Fibroblast of lung (primary cell): ENCODE results near the gene SCGB1C1. TPM values are rescaled to one million over a fixed set of nuclear protein-coding genes. Genes with fewer than 3 reads are reported as not detected.
A peak's percentile ranks its signal among the peaks of the same experiment; 100 is the strongest.
"Not testable (repeated sequence)": the region's sequence is repeated elsewhere in the genome, so short reads cannot be mapped to it uniquely, and the experiment has no call there.

Experiments used
- DNase-seq, 2 donors: peaks; one replicate each; pipeline versions ENCODE4 v3.0.0 to v3.0.0-alpha.2; 2010; ENCODE audit warnings: low read depth in 2 of 2
- H2AFZ ChIP-seq: 2 replicates; pipeline ENCODE4 v1.5.1; 2012; ENCODE audit warnings: low read length, control low read depth, inconsistent platforms
- H3K27ac ChIP-seq: 2 replicates; pipeline ENCODE4 v1.5.1; 2011; ENCODE audit warnings: low read length, control low read depth; ENCODE audit not compliant: insufficient read depth
- H3K27me3 ChIP-seq: 2 replicates; pipeline ENCODE4 v1.5.1; 2011; ENCODE audit warnings: mild to moderate bottlenecking, low read length; ENCODE audit not compliant: control insufficient read depth, insufficient read depth
- H3K36me3 ChIP-seq: 2 replicates; pipeline ENCODE4 v1.5.1; 2011; ENCODE audit warnings: low read length; ENCODE audit not compliant: control insufficient read depth, insufficient read depth
- H3K4me1 ChIP-seq: 2 replicates; pipeline ENCODE4 v1.5.1; 2011; ENCODE audit warnings: low read length; ENCODE audit not compliant: control insufficient read depth, insufficient read depth; ENCODE audit errors: extremely low read depth
- H3K4me2 ChIP-seq: 2 replicates; pipeline ENCODE4 v1.5.1; 2011; ENCODE audit warnings: low read length, control low read depth; ENCODE audit not compliant: insufficient read depth; ENCODE audit errors: extremely low read depth
- H3K4me3 ChIP-seq, 4 experiments: fragments of 200-600 bp in 1 of 4; sonication (generic) in 1 of 4; replicated peaks in 1 of 4; 2 replicates each; pipeline ENCODE4 v1.5.1; 2011 to 2016; ENCODE audit warnings: low read length in 4 of 4, low read depth in 3 of 4, mild to moderate bottlenecking in 3 of 4, control low read depth in 2 of 4, inconsistent platforms in 1 of 4, mixed read lengths in 1 of 4; ENCODE audit not compliant: insufficient read depth in 1 of 4; ENCODE audit errors: control extremely low read depth in 1 of 4
- H3K79me2 ChIP-seq: 2 replicates; pipeline ENCODE4 v1.5.1; 2012; ENCODE audit warnings: mild to moderate bottlenecking, low read length, inconsistent platforms; ENCODE audit not compliant: control insufficient read depth, insufficient read depth
- H3K9ac ChIP-seq: 2 replicates; pipeline ENCODE4 v1.5.1; 2011; ENCODE audit warnings: mild to moderate bottlenecking, low read length, control low read depth; ENCODE audit not compliant: insufficient read depth
- H3K9me3 ChIP-seq: 2 replicates; pipeline ENCODE4 v1.5.1; 2012; ENCODE audit warnings: low read depth, low read length; ENCODE audit not compliant: control insufficient read depth, insufficient read depth
- H4K20me1 ChIP-seq: 2 replicates; pipeline ENCODE4 v1.5.1; 2011; ENCODE audit warnings: low read length; ENCODE audit not compliant: control insufficient read depth, insufficient read depth; ENCODE audit errors: extremely low read depth
- EZH2 ChIP-seq: IDR thresholded peaks from 2 replicates; pipeline ENCODE4 v1.5.1; 2012; ENCODE audit warnings: low read length, control low read depth, mild to moderate bottlenecking; ENCODE audit errors: missing control alignments
- polyA plus RNA-seq, 2 donors: library from polyadenylated mRNA; depleted of rRNA in 1 of 2; stranded (reverse) in 1 of 2; unstranded in 1 of 2; fragments of >200 nt; gene quantifications; 2 replicates each; pipeline ENCODE4 v1.2.1, GENCODE V29; 2011 to 2012; ENCODE audit warnings: missing spikeins in 1 of 2
- total RNA-seq: library from RNA; depleted of rRNA; stranded (reverse); fragments of >200 nt; gene quantifications from 2 replicates; pipeline ENCODE4 v1.2.1, GENCODE V29; 2014
- TF ChIP-seq, protein P1 (sequence below), 2 donors: IDR thresholded peaks in 1 of 2; conservative IDR thresholded peaks in 1 of 2; 1 replicate in 1 of 2; 2 replicates in 1 of 2; pipeline ENCODE4 v1.5.1; 2011 to 2012; ENCODE audit warnings: low read length in 2 of 2, control low read depth in 1 of 2, inconsistent platforms in 1 of 2, low read depth in 1 of 2, mild to moderate bottlenecking in 1 of 2

SCGB1C1 gene
- total and polyA plus RNA-seq, 2 donors (not counting 1 experiment from before 2014, with no cell fraction given), result not detected

DNA sequence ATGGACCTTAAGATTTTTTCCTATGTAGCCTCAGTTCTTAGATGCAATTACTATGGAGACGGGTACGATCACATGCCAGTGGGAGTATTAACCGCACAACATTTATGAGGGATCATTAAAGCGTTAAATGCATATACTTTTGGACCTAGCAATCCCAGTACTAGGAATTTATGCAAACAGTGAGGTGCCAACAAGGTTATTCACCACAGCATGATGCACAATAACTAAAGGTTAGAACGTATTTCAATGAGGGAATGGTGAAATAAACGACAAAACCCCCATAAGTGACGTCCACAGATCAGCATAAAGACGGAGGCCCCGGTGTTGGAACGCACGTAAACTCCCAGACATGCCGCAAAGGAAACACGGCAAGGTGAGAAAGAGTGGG, 42.7 kb downstream of the SCGB1C1 start:
- peak overlapping the region; percentile 81 for H3K9ac ChIP-seq
- H3K4me2 ChIP-seq, result peak overlapping the region; percentile 99
- peak; percentile 20 to 45 for DNase-seq
- H3K79me2 ChIP-seq, result peaks cover 36% of the 10 kb centered on the region
- no peaks in the 10 kb centered on the region for H4K20me1 ChIP-seq
- peak overlapping the region; percentile 82 for H3K27ac ChIP-seq
- TF ChIP-seq EZH2, result no peak
- TF ChIP-seq, protein P1, sequence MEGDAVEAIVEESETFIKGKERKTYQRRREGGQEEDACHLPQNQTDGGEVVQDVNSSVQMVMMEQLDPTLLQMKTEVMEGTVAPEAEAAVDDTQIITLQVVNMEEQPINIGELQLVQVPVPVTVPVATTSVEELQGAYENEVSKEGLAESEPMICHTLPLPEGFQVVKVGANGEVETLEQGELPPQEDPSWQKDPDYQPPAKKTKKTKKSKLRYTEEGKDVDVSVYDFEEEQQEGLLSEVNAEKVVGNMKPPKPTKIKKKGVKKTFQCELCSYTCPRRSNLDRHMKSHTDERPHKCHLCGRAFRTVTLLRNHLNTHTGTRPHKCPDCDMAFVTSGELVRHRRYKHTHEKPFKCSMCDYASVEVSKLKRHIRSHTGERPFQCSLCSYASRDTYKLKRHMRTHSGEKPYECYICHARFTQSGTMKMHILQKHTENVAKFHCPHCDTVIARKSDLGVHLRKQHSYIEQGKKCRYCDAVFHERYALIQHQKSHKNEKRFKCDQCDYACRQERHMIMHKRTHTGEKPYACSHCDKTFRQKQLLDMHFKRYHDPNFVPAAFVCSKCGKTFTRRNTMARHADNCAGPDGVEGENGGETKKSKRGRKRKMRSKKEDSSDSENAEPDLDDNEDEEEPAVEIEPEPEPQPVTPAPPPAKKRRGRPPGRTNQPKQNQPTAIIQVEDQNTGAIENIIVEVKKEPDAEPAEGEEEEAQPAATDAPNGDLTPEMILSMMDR (conservative IDR thresholded peaks at IDR 0.05 in 1 of 2, IDR thresholded peaks at IDR 0.05 in 1 of 2; ENCODE audit: low read depth in 1 of 2, low read length in 2 of 2), result no peak
- no peaks in the 10 kb centered on the region for H3K9me3 ChIP-seq
- H2AFZ ChIP-seq, result peak overlapping the region; percentile 89
- no peaks in the 10 kb centered on the region for H3K36me3 ChIP-seq
- H3K4me1 ChIP-seq, result peaks cover 5% of the 10 kb centered on the region
- peak overlapping the region; percentile 87 to 98 (median 94) for H3K4me3 ChIP-seq
- no peaks in the 10 kb centered on the region for H3K27me3 ChIP-seq

DNA sequence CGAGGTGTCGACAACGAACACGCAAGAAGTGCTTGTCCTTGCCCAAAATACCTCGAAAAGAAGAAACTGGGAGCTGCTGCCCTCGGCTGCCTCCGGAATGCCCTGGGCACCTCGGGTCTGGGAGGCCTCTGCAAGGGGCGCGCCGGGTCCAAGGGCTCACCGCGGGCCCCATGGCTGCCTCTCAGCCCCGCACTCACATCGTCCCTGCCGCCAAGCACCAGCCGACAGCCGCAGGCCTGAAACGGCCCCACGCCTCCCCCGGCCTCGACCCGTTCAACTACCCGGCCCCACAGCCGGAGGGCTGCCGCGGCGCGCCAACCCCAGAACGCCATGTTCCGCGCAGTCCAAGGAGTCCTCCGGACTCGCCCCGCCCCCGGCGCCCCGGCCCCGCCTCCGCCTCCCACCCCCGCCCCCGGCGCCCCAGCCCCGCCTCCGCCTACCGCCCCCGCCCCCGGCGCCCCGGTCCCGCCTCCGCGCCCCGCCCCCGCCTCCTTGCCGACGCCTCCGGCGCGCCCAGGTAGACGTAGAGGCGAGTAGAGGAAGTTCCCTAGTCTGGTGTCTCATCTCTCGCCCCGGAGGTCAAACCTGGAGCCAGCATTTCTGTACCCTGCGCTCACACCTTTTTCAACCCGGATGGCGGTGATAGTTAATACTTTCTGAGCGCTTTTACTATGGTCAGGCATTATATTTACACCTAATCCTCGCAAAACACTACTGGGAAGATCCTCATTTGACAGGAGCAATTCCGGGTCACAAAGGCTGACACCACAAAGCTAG, 43.3 kb downstream of the SCGB1C1 start, which contains the start of gene SIRT3:
TSS of gene SIRT3 (minus strand) at position 346 of the 777 bp plus-strand sequence. CDS start at position 332, 14 bp downstream.
- H3K4me2 ChIP-seq, result peak within 1 kb of the TSS; percentile 99
- H3K79me2 ChIP-seq, result peaks cover 38% of the 10 kb centered on the region
- peak; percentile 67 to 70 for DNase-seq
- H3K9me3 ChIP-seq, result no peaks in the 10 kb centered on the region
- H3K36me3 ChIP-seq, result no peaks in the 10 kb centered on the region
- H2AFZ ChIP-seq, result peak within 1 kb of the TSS; percentile 89
- H3K9ac ChIP-seq, result peak within 1 kb of the TSS; percentile 98
- H3K4me1 ChIP-seq, result peaks cover 5% of the 10 kb centered on the region
- TF ChIP-seq EZH2, result no peak
- TF ChIP-seq, protein P1 (conservative IDR thresholded peaks at IDR 0.05 in 1 of 2, IDR thresholded peaks at IDR 0.05 in 1 of 2; ENCODE audit: low read depth in 1 of 2, low read length in 2 of 2), result no peak
- H3K27ac ChIP-seq, result peak within 1 kb of the TSS; percentile 93
- H3K27me3 ChIP-seq, result no peaks in the 10 kb centered on the region
- H3K4me3 ChIP-seq, result peak within 1 kb of the TSS; percentile 96 to 100 (median 97)
- no peaks in the 10 kb centered on the region for H4K20me1 ChIP-seq

DNA sequence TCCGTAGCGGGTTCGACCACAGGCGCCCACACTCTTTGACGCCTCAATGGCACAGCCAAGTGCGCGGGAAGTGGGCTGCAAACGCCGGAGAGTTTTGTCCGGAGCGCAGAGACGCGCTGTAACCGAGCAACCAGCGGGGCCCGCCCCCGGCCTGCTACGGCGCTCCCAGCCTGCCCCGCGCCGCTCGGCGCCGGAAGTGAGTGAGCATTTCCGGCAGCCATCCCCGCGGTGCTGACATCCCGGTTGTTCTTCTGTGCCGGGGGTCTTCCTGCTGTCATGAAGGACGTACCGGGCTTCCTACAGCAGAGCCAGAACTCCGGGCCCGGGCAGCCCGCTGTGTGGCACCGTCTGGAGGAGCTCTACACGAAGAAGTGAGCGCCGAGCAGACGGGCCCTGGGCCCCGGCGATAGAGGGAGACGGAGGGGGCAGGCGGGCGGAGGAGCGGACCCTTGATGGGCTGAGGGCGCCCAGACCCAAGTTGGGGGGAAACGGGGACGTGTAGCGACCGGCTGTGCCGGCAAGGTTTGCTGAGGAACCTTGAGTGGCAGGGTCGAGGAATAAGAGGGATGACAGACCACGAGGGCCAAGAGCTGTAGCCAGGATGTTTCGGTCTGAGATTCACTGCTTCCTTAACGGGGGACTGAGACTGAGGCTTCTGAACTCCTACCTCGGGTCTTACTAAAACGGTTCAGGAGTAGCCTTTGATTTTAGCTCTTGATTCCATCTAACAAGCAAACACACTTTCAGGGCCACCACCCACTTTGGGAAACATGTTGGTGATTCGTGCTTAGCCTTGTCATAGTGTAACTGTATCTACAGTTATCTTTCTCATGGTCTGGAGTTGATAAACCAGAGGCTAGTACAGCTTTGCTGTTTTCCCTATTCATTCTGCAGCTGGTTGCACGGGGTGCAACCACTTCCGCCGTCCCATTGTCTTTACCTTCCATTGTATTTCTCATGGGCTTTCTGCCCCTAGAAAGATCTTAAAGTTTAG, 44.2 kb downstream of the SCGB1C1 start, which contains the start of gene PSMD13:
TSS of gene PSMD13 (plus strand) at position 203 of the 994 bp plus-strand sequence. CDS start at position 277, 74 bp downstream.
- H3K4me2 ChIP-seq, result peak within 1 kb of the TSS; percentile 99
- H3K9me3 ChIP-seq, result no peaks in the 10 kb centered on the region
- H3K79me2 ChIP-seq, result peaks cover 41% of the 10 kb centered on the region
- H3K27ac ChIP-seq, result peak within 1 kb of the TSS; percentile 93
- TF ChIP-seq, protein P1 (conservative IDR thresholded peaks at IDR 0.05 in 1 of 2, IDR thresholded peaks at IDR 0.05 in 1 of 2; ENCODE audit: low read depth in 1 of 2, low read length in 2 of 2), result no peak
- H3K9ac ChIP-seq, result peak within 1 kb of the TSS; percentile 98
- peaks cover 5% of the 10 kb centered on the region for H3K4me1 ChIP-seq
- peak within 1 kb of the TSS; percentile 89 for H2AFZ ChIP-seq
- no peaks in the 10 kb centered on the region for H3K36me3 ChIP-seq
- peak within 1 kb of the TSS; percentile 96 to 100 (median 97) for H3K4me3 ChIP-seq
- no peaks in the 10 kb centered on the region for H4K20me1 ChIP-seq
- DNase-seq, result peak; percentile 76 to 82
- H3K27me3 ChIP-seq, result no peaks in the 10 kb centered on the region

DNA sequence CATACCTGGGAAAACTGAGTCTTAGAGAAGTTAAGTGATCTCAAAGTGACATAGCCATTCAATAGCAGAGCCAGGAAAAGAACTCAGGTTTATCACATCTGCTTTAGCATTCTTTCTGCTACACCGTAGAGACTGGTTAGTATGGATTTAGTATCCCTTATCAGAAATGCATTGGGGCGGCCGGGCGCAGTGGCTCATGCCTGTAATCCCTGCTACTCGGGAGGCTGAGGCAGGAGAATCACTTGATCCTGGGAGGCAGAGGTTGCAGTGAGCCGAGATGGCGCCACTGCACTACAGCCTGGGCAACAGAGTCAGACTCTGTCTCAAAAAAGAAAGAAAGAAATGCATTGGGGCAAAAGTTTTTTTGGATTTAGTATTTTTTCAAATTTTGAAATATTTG, 45.5 kb downstream of the SCGB1C1 start:
- peaks cover 41% of the 10 kb centered on the region for H3K79me2 ChIP-seq
- H3K27me3 ChIP-seq, H4K20me1 ChIP-seq: not testable (repeated sequence)

More for the DNA sequence above, 45.5 kb downstream of the SCGB1C1 start:
- H3K27ac ChIP-seq, H3K36me3 ChIP-seq, H2AFZ ChIP-seq, H3K4me1 ChIP-seq, H3K4me2 ChIP-seq, H3K9ac ChIP-seq, DNase-seq, H3K9me3 ChIP-seq: not testable (repeated sequence)
- H3K4me3 ChIP-seq, result peak overlapping the region in 1 of 4 experiments; percentile 92
